ENCODE data around the gene ASMTL.

DNA sequence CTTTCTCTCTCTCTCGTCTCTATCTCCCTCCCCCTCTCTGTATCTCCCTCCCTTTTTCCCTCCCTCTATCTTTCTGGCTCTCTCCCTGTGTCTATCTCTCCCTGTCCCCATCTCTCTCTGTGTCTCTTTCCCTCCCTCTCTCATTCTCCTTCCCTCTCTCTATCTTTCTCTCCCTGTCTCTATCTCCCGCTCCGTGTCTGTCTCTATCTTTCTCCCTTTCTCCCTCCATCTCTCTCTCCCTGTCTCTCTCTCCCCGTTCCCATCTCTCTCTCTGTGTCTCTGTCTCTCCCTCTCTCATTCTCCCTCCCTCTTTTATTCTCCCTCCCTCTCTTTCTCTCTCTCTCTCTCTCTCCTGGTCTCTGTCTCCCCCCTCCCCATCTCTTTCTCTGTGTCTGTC, 93.2 kb downstream of the ASMTL start:
- TF ChIP-seq, protein P1, sequence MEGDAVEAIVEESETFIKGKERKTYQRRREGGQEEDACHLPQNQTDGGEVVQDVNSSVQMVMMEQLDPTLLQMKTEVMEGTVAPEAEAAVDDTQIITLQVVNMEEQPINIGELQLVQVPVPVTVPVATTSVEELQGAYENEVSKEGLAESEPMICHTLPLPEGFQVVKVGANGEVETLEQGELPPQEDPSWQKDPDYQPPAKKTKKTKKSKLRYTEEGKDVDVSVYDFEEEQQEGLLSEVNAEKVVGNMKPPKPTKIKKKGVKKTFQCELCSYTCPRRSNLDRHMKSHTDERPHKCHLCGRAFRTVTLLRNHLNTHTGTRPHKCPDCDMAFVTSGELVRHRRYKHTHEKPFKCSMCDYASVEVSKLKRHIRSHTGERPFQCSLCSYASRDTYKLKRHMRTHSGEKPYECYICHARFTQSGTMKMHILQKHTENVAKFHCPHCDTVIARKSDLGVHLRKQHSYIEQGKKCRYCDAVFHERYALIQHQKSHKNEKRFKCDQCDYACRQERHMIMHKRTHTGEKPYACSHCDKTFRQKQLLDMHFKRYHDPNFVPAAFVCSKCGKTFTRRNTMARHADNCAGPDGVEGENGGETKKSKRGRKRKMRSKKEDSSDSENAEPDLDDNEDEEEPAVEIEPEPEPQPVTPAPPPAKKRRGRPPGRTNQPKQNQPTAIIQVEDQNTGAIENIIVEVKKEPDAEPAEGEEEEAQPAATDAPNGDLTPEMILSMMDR (conservative IDR thresholded peaks at IDR 0.05), result no peak
- no peak for TF ChIP-seq EZH2 (IDR thresholded peaks at IDR 0.05; ENCODE audit: low read depth)

Data from PC-9 (cell line).